ENCODE data around the gene MAIP1. TPM values are rescaled to one million over a fixed set of nuclear protein-coding genes. Genes with fewer than 3 reads are reported as not detected.

Gene MAIP1
- 13.9 TPM for polyA plus RNA-seq (2013, experiment 1 of 2)
- 14.9 TPM for polyA plus RNA-seq (2013, experiment 2 of 2)

- H3K4ac ChIP-seq (ENCODE audit: low read length) = peak within 1 kb of the TSS; percentile 79
- H3K23ac ChIP-seq (ENCODE audit: low read depth, low read length, poor library complexity) = peak within 1 kb of the TSS; percentile 87
- peak within 1 kb of the TSS; percentile 96 for H4K91ac ChIP-seq (ENCODE audit: low read depth, low read length, poor library complexity)
- H3K9ac ChIP-seq (ENCODE audit: low read depth, low read length, poor library complexity) = peak within 1 kb of the TSS; percentile 92
- peak within 1 kb of the TSS; percentile 98 for H2BK5ac ChIP-seq (ENCODE audit: low read length)
- peaks cover 3 to 55% of the 10 kb centered on the region in 2 donors for H3K36me3 ChIP-seq (replicated peaks in 1 of 2; ENCODE audit: control insufficient read depth in 2 of 2, insufficient read depth in 2 of 2, low read length in 2 of 2)
- H3K27me3 ChIP-seq (ENCODE audit: control insufficient read depth in 3 of 3, insufficient read depth in 3 of 3, low read depth in 1 of 3, low read length in 3 of 3) = peaks cover 0 to under 1% (median 0%) of the 10 kb centered on the region in 3 experiments
- H3K9me3 ChIP-seq (replicated peaks in 1 of 2; ENCODE audit: control insufficient read depth in 2 of 2, insufficient read depth in 1 of 2, low read depth in 1 of 2, low read length in 2 of 2) = no peaks in the 10 kb centered on the region
- peaks cover 3 to 8% of the 10 kb centered on the region in 2 donors for H3K4me1 ChIP-seq (ENCODE audit: control insufficient read depth in 2 of 2, insufficient read depth in 1 of 2, low read depth in 1 of 2, low read length in 2 of 2)
- H3K18ac ChIP-seq (ENCODE audit: low read length) = peak within 1 kb of the TSS; percentile 99
- peak within 1 kb of the TSS; percentile 97 for H3K27ac ChIP-seq (replicated peaks; ENCODE audit: low read length)
- peak within 1 kb of the TSS; percentile 58 for H2AK5ac ChIP-seq (ENCODE audit: low read depth, low read length)
- H3K4me3 ChIP-seq (ENCODE audit: low read length in 2 of 2) = peak within 1 kb of the TSS; percentile 96
- no peak within 1 kb of the TSS for H2BK120ac ChIP-seq (ENCODE audit: low read depth, low read length)
- no CpG with 5 or more reads among the region's 64 CpGs for WGBS, 2 donors (ENCODE audit: extremely low coverage in 2 of 2, insufficient read length in 2 of 2, insufficient replicate concordance in 1 of 2)
- peak within 1 kb of the TSS; percentile 99 for H2AFZ ChIP-seq (ENCODE audit: low read length)
- DNase-seq (ENCODE audit: low spot score) = peak; percentile 78
- peak within 1 kb of the TSS; percentile 98 for H2BK15ac ChIP-seq (ENCODE audit: low read length)
- H3K79me1 ChIP-seq (ENCODE audit: low read depth, low read length) = peaks cover 9% of the 10 kb centered on the region
- peak within 1 kb of the TSS; percentile 73 for H4K8ac ChIP-seq (ENCODE audit: low read depth, low read length)
- no peak within 1 kb of the TSS for H2BK12ac ChIP-seq (ENCODE audit: low read length)
- H3K14ac ChIP-seq (ENCODE audit: low read length) = peak within 1 kb of the TSS; percentile 84
- peak within 1 kb of the TSS; percentile 66 for H3K4me2 ChIP-seq (ENCODE audit: insufficient read depth, low read length, poor library complexity, severe bottlenecking)
Measured at GRCh38 chr2:199955339-199956061, at the start of gene MAIP1, which contains the start of gene TYW5. Gene MAIP1 (plus strand): TSS chr2:199955582. CDS start chr2:199955799, 217 bp downstream. Gene TYW5 (minus strand): TSS chr2:199955491. CDS start chr2:199955470, 21 bp downstream.

GRCh38 chr2:199907008-199907714, 48.2 kb upstream of the MAIP1 start:
- H3K27me3 ChIP-seq (ENCODE audit: control insufficient read depth in 3 of 3, insufficient read depth in 3 of 3, low read depth in 1 of 3, low read length in 3 of 3) = no peaks in the 10 kb centered on the region
- H2BK5ac ChIP-seq (ENCODE audit: low read length) = no peak overlapping the region
- WGBS, 2 donors (ENCODE audit: extremely low coverage in 2 of 2, insufficient read length in 2 of 2, insufficient replicate concordance in 1 of 2) = no CpG with 5 or more reads among the region's 2 CpGs
- H2AFZ ChIP-seq (ENCODE audit: low read length) = no peak overlapping the region
- H4K8ac ChIP-seq (ENCODE audit: low read depth, low read length) = no peak overlapping the region
- no peak overlapping the region for H3K23ac ChIP-seq (ENCODE audit: low read depth, low read length, poor library complexity)
- H3K9me3 ChIP-seq (replicated peaks in 1 of 2; ENCODE audit: control insufficient read depth in 2 of 2, insufficient read depth in 1 of 2, low read depth in 1 of 2, low read length in 2 of 2) = no peaks in the 10 kb centered on the region
- no peaks in the 10 kb centered on the region for H3K4me1 ChIP-seq (ENCODE audit: control insufficient read depth in 2 of 2, insufficient read depth in 1 of 2, low read depth in 1 of 2, low read length in 2 of 2)
- no peak overlapping the region for H3K18ac ChIP-seq (ENCODE audit: low read length)
- no peaks in the 10 kb centered on the region for H3K36me3 ChIP-seq (replicated peaks in 1 of 2; ENCODE audit: control insufficient read depth in 2 of 2, insufficient read depth in 2 of 2, low read length in 2 of 2)
- H2BK120ac ChIP-seq (ENCODE audit: low read depth, low read length) = no peak overlapping the region
- no peak overlapping the region for H2AK5ac ChIP-seq (ENCODE audit: low read depth, low read length)
- no peak overlapping the region for H3K4ac ChIP-seq (ENCODE audit: low read length)
- H2BK15ac ChIP-seq (ENCODE audit: low read length) = no peak overlapping the region
- H2BK12ac ChIP-seq (ENCODE audit: low read length) = no peak overlapping the region
- DNase-seq (ENCODE audit: low spot score) = no peak
- H3K14ac ChIP-seq (ENCODE audit: low read length) = no peak overlapping the region
- no peak overlapping the region for H3K27ac ChIP-seq (replicated peaks; ENCODE audit: low read length)
- no peak overlapping the region for H3K4me2 ChIP-seq (ENCODE audit: insufficient read depth, low read length, poor library complexity, severe bottlenecking)
- H3K79me1 ChIP-seq (ENCODE audit: low read depth, low read length) = peaks cover 2% of the 10 kb centered on the region
- H3K4me3 ChIP-seq (ENCODE audit: low read length in 2 of 2) = no peak overlapping the region
- no peak overlapping the region for H4K91ac ChIP-seq (ENCODE audit: low read depth, low read length, poor library complexity)
- no peak overlapping the region for H3K9ac ChIP-seq (ENCODE audit: low read depth, low read length, poor library complexity)

- DNase-seq (ENCODE audit: low spot score) = no peak
- Histone ChIP-seq H3K9me3 (replicated peaks in 1 of 2; ENCODE audit: control insufficient read depth in 2 of 2, insufficient read depth in 1 of 2, low read depth in 1 of 2, low read length in 2 of 2) (no peaks in the 10 kb centered on the region), H3K18ac (ENCODE audit: low read length) (no peak overlapping the region), H3K4ac (ENCODE audit: low read length) (no peak overlapping the region), H3K79me1 (ENCODE audit: low read depth, low read length) (peaks cover 2% of the 10 kb centered on the region), H2BK12ac (ENCODE audit: low read length) (no peak overlapping the region), H3K4me2 (ENCODE audit: insufficient read depth, low read length, poor library complexity, severe bottlenecking) (no peak overlapping the region), H3K36me3 (replicated peaks in 1 of 2; ENCODE audit: control insufficient read depth in 2 of 2, insufficient read depth in 2 of 2, low read length in 2 of 2) (peaks cover 0 to 19% of the 10 kb centered on the region in 2 donors), H3K9ac (ENCODE audit: low read depth, low read length, poor library complexity) (no peak overlapping the region), H2AFZ (ENCODE audit: low read length) (peak overlapping the region; percentile 76), H3K14ac (ENCODE audit: low read length) (no peak overlapping the region), H3K27me3 (ENCODE audit: control insufficient read depth in 3 of 3, insufficient read depth in 3 of 3, low read depth in 1 of 3, low read length in 3 of 3) (no peaks in the 10 kb centered on the region), H3K23ac (ENCODE audit: low read depth, low read length, poor library complexity) (no peak overlapping the region), H4K8ac (ENCODE audit: low read depth, low read length) (no peak overlapping the region), H2BK120ac (ENCODE audit: low read depth, low read length) (no peak overlapping the region), H3K4me1 (ENCODE audit: control insufficient read depth in 2 of 2, insufficient read depth in 1 of 2, low read depth in 1 of 2, low read length in 2 of 2) (no peaks in the 10 kb centered on the region), H2AK5ac (ENCODE audit: low read depth, low read length) (no peak overlapping the region), H4K91ac (ENCODE audit: low read depth, low read length, poor library complexity) (no peak overlapping the region), H2BK5ac (ENCODE audit: low read length) (no peak overlapping the region), H3K27ac (replicated peaks; ENCODE audit: low read length) (peak overlapping the region; percentile 41), H2BK15ac (ENCODE audit: low read length) (no peak overlapping the region), H3K4me3 (ENCODE audit: low read length in 2 of 2) (peak overlapping the region; percentile 74 to 84)
- no CpG with 5 or more reads among the region's 18 CpGs for WGBS, 2 donors (ENCODE audit: extremely low coverage in 2 of 2, insufficient read length in 2 of 2, insufficient replicate concordance in 1 of 2)
Measured at GRCh38 chr2:199910338-199911051, 44.9 kb upstream of the MAIP1 start.

Data from neuronal stem cell (in vitro differentiated cells).